ENCODE data around the gene ZNF626. TPM values are rescaled to one million over a fixed set of nuclear protein-coding genes. Genes with fewer than 3 reads are reported as not detected.

ZNF626 gene
- 10 to 100 TPM; 11.0 to 11.5 TPM for total RNA-seq

GRCh38 chr19:20661150-20661819 is at the start of gene ZNF626:
TSS of gene ZNF626 (minus strand) at chr19:20661571. CDS start at chr19:20661446, 125 bp downstream.

Other genes with a start within 250 kb of the ZNF626 start
- gene ZNF737, start 95.8 kb downstream of the ZNF626 start, total RNA-seq = 10 to 100 TPM; 18.4 to 18.7 TPM
- 10 to 100 TPM; 11.0 to 12.0 TPM for gene ZNF66, start 114.7 kb upstream of the ZNF626 start, total RNA-seq